ENCODE data around the gene FHIP1B.

Gene FHIP1B

GRCh38 chr11:6206456-6207180 is 27.8 kb downstream of the FHIP1B start:
- intact Hi-C loops (cut with DNase I) = no loop called here
- DNase-seq = no peak

DNA sequence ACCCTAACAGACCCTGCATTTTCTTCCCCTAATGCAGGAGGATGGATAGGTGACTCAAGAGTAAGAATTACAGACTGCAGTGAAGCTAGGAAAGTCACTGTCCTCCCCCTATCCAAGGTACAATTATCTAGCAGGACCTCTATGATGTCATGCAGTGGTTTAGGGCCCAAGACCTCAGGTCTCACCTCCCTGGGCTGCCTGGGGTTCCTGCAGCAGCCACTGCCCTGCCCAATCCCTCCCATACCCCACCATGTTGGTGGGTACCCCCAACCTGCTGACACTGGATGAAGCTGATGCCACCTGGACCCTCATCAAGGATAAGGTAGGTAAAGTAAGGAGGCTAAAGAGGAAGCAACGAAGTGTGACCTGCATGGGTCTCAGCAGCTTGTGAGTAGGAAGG is 29.1 kb downstream of the FHIP1B start, which contains the start of gene C11orf42:
TSS of gene C11orf42 (plus strand) at position 192 of the 400 bp plus-strand sequence. CDS start at position 251, 59 bp downstream.
- no peak for DNase-seq
- intact Hi-C loops (cut with DNase I) = no loop called here

- intact Hi-C loops (cut with DNase I) = no loop called here
- no peak for DNase-seq
Measured at GRCh38 chr11:6204706-6205105, 29.7 kb downstream of the FHIP1B start.

DNA sequence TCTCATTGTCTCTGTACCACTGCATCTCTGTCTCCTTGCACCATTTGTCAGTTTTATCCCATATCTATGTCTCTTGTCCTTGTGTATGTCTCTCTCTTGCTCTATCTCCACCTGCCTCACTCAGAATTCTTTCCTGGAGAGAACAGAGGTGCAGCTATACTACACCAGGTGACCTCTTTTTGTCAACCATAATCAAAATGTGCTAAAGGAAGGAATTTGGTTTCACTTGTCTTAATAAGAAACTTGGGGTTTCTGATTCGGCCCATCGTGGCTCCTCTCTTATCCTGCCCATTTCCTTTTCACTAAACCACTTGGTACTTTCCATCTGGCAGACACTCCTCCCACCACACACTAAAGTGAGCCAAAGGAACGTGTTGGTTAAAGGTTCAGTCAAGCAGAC is 31.1 kb downstream of the FHIP1B start:
- no peak for DNase-seq
- intact Hi-C loops (cut with DNase I) = no loop called here

GRCh38 chr11:6202041-6202440 is 32.4 kb downstream of the FHIP1B start:
- no peak for DNase-seq
- intact Hi-C loops (cut with DNase I) = no loop called here

DNA sequence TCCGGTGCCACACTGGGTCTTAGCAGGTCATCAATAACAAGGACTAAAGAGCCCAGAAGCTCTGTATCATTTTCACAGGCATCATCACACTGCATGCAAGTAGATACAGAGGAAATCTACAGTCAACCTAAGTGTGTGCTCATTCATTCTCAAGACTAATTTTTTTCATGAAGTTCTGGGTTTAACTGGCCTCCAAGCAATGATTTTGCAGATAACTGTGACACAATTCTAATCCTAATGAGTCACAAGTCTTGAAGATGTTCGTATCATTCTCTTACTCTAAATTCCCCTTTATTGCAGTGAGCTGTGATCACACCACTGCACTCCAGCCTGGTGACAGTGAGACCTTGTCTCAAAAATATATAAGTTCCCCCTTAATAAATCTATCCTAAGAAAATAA is 33.0 kb downstream of the FHIP1B start:
- no peak for DNase-seq
- intact Hi-C loops (cut with DNase I) = no loop called here

- intact Hi-C loops (cut with DNase I) = no loop called here
- peak in 9 of 42 donors; percentile 17 to 60 (median 40) for DNase-seq
Measured at GRCh38 chr11:6200975-6201374, 33.5 kb downstream of the FHIP1B start.

DNA sequence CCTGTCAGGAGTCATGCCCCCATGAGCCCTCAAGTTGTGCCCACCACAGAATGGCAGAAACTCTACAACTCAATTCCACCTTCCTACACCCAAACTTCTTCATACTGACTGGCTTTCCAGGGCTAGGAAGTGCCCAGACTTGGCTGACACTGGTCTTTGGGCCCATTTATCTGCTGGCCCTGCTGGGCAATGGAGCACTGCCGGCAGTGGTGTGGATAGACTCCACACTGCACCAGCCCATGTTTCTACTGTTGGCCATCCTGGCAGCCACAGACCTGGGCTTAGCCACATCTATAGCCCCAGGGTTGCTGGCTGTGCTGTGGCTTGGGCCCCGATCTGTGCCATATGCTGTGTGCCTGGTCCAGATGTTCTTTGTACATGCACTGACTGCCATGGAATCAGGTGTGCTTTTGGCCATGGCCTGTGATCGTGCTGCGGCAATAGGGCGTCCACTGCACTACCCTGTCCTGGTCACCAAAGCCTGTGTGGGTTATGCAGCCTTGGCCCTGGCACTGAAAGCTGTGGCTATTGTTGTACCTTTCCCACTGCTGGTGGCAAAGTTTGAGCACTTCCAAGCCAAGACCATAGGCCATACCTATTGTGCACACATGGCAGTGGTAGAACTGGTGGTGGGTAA is 35.1 kb downstream of the FHIP1B start, which contains the start of gene OR52W1:
TSS of gene OR52W1 (plus strand) at position 51 of the 637 bp plus-strand sequence. CDS start at position 51, 0 bp downstream.
- intact Hi-C loops (cut with DNase I) = no loop called here
- no peak for DNase-seq

DNA sequence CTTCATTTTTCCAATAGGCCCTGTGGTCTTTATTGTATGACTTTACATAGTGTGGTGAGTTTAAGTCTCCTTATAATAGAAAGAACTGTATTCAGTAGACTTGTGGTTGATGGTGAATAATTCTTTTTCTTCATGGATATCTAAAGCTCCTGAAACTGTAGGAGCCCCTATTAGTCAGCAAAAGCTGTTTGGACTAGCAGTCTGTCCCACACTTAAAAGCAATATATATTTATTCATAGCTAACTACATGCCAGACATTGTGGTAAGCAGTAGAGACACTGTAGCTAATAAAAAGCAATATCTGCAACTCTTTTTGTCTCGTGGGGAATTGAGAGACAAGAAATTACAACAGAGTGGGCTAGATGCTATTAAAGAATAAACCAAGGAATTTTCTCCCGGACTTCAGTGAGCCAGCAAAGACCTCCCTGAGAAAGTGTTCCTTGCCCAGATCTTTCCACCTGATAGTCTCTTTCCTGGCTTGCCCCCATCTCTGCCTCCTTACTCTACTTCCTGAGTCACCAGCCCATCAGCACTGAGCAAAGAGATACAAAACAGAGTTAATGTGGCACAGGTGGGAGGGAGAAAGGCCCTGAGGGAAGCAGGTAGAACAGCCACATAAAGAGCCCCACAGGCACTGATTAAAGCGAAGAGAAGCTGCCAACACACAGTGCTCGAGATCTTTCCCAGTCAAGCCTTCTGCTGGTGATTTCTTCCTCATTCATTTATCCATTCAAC is 36.8 kb downstream of the FHIP1B start:
- intact Hi-C loops (cut with DNase I) = no loop called here
- DNase-seq = peak in 3 of 42 donors; percentile 16 to 54 (median 29)

- intact Hi-C loops (cut with DNase I) = no loop called here
- DNase-seq = no peak
Measured at GRCh38 chr11:6196396-6196795, 38.0 kb downstream of the FHIP1B start.

DNA sequence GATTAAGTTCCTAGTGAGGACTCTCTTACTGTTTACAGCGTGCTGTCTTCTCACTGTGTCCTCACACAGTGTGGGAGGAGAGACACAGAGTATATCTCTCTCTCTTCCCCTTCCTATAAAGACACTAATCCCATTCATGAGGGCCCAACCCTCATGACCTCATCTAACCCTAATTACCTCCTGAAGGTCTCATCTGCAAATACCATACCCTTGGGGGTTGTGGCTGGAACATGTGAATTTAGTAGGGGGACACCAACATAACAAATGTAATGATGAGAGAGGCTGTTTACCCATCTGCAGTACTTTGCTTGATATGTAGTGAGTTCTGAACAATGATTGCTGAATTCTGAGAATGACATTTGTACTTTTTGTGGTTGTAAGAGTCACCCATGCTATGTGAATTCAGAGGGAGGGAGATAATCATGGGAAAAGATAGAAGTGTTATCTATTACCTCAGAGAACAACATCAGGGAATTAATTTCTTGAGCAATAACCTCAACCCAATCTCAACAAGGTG is 40.3 kb downstream of the FHIP1B start:
- intact Hi-C loops (cut with DNase I) = no loop called here
- DNase-seq = no peak

DNA sequence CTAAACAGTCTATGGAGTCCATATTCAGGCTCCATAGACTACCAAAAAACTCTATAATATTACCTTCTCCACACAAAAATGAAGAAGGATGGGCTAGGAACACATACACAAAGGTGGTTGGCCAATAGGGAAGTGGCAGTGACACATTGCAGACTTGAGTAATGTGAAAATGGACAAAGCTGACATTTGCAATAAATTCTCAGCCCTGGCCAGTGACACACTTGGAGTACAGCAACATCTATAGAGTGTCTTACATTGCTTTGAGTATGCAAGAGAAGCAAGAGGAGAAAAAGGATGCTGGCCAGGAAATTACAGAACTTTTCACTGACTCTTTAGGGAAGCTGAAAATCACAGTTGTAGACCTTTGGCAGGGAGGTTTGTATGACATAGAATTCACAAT is 42.7 kb downstream of the FHIP1B start:
- intact Hi-C loops (cut with DNase I) = no loop called here
- DNase-seq = no peak

DNA sequence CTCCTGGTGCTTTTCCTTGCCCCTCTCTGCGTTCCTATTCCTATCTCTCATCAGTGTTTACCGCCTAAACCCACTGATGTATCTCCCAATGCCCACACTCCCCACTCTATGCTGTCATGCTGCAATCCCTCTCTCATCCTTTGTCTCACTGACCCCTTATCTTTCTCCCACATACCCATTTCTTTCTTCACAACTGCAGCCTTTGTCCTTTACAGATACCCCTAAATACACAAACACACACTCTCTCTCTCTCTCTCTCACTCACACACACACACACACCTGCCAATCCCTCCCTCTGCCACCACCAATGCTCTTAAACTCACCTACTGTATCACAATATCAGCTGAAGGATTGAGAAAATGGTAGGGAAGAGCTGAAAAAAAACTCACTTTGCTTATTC is 59.0 kb downstream of the FHIP1B start:
- DNase-seq = no peak
- intact Hi-C loops (cut with DNase I) = no loop called here

- DNase-seq = no peak
- intact Hi-C loops (cut with DNase I) = no loop called here
Measured at GRCh38 chr11:6170226-6170625, 64.2 kb downstream of the FHIP1B start, which contains the start of gene OR52B2. Gene OR52B2, minus strand, starts transcription at chr11:6170326. Its CDS starts 0 bp downstream, at chr11:6170326.
